ENCODE data around the gene HCN3.
"Not testable (repeated sequence)": the region's sequence is repeated elsewhere in the genome, so short reads cannot be mapped to it uniquely, and the experiment has no call there.

HCN3 gene

DNA sequence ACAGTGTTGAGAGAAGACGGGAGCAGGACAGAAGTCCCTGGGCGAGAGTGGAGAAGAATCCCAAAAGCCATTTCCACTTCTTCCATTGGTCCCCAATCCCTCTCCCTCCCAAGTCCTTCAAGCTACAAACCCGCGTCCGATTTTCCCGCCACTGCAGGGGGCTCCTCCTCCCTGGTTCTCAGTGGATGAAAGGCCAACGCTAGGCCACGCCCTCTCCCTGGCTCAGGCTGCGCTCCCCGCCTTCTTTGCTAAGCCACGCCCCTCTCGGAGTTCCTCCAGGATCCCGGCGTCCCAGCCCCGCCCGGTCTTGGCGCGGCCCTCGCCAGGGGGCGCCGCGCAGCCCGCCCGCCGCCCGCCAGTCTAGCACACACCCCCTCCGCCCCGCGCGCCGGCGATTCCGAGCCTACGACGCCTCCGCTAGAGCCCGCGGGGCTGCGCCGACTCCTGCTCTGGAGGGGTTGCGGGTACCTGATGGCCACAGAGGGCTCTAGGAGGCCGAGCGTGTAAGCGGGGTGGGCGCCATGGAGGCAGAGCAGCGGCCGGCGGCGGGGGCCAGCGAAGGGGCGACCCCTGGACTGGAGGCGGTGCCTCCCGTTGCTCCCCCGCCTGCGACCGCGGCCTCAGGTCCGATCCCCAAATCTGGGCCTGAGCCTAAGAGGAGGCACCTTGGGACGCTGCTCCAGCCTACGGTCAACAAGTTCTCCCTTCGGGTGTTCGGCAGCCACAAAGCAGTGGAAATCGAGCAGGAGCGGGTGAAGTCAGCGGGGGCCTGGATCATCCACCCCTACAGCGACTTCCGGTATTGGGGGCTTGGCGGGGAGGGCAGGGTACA is at the start of gene HCN3:
Gene HCN3, plus strand, starts transcription at position 394 of the 832 bp plus-strand sequence. Its CDS starts 128 bp downstream, at position 522.
- DNase-seq (ENCODE audit: insufficient read length, low spot score) (peak; percentile 99), FAIRE-seq (no peak)
- TF ChIP-seq, protein P1, sequence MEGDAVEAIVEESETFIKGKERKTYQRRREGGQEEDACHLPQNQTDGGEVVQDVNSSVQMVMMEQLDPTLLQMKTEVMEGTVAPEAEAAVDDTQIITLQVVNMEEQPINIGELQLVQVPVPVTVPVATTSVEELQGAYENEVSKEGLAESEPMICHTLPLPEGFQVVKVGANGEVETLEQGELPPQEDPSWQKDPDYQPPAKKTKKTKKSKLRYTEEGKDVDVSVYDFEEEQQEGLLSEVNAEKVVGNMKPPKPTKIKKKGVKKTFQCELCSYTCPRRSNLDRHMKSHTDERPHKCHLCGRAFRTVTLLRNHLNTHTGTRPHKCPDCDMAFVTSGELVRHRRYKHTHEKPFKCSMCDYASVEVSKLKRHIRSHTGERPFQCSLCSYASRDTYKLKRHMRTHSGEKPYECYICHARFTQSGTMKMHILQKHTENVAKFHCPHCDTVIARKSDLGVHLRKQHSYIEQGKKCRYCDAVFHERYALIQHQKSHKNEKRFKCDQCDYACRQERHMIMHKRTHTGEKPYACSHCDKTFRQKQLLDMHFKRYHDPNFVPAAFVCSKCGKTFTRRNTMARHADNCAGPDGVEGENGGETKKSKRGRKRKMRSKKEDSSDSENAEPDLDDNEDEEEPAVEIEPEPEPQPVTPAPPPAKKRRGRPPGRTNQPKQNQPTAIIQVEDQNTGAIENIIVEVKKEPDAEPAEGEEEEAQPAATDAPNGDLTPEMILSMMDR (IDR thresholded peaks at IDR 0.05; ENCODE audit: insufficient read depth, missing control alignments): peak; percentile 63

DNA sequence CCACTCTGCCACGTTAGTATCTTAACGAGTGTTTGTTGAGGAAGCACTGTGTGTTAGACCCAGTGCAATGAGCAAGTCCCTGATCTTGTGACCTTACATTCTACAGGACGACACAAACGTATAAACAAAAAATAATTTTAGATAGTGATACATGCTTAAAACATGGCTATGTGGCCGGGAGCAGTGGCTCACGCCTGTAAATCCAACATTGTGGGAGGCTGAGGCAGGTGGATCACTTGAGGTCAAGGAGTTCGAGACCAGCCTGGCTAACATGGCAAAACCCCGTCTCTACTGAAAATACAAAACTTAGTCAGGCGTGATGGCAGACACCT is 49.2 kb upstream of the HCN3 start:
- FAIRE-seq (no peak), DNase-seq (ENCODE audit: insufficient read length, low spot score) (no peak)
- TF ChIP-seq, protein P1 (IDR thresholded peaks at IDR 0.05; ENCODE audit: insufficient read depth, missing control alignments): no peak

DNA sequence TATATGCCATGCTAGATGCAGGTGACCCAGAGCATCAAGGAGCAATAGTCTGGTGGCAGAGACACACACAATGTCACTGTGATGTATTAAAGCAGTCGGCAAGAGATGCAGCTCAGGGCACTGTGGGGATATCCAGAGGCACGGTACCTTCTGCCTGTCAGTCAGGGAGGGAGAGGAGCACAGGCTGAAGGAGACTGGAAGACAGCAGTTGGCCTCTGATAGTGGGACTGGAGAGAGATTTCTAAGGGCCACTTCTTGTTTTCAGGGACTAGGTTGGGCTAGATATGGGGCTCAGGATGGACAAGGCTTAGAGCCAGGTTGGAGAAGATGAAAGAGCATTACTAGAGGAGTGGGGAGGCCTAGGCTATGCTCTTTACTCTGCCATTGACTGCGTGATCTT is 46.0 kb upstream of the HCN3 start:
- not testable (repeated sequence) for FAIRE-seq; DNase-seq (ENCODE audit: insufficient read length, low spot score)

DNA sequence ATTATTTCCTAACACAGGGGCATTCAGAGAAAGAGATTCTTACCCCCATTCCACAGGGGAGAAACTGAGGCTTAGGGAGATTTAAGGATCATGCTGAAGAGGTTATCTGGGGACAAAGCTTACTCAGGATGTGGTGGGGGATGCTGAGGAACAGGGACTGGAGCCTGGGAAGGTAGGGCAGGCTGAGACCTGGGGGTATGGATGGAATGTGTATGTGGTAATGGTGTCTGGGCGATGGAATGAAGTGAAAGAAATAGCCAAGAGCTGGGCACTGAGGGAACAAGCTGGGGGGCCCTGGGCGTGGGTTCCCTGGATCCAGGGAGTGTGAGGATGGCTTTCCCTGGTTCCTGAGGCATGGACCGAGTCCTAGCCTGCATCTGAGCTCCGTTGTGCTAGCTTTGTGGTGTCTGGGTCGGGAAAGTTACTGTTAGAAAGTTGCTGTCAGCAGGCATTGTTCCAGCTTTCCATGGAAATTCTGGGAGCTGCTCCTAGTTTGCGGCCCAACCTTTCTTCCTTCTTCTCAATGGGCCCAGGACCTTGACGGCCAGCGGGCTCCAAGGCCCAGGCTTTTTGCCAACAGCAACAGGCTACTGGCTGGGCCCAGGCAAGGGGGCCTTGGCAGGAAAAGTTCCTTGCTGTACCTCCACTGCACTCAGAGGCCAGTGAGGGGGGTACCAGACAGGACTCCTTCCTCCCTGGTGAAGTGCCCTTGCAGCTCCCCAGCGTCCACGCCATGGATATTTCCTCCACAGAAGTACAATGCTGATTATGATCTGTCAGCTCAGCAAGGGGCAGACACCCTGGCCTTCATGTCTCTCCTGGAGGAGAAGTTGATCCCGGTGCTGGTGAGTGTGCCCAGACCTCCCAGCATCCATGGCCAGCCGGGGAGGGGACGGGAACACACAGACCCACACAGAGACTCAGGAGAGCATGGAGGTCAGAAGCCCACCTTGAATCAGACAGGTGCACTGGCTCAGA is 45.0 kb upstream of the HCN3 start:
- FAIRE-seq; DNase-seq (ENCODE audit: insufficient read length, low spot score): not testable (repeated sequence)

DNA sequence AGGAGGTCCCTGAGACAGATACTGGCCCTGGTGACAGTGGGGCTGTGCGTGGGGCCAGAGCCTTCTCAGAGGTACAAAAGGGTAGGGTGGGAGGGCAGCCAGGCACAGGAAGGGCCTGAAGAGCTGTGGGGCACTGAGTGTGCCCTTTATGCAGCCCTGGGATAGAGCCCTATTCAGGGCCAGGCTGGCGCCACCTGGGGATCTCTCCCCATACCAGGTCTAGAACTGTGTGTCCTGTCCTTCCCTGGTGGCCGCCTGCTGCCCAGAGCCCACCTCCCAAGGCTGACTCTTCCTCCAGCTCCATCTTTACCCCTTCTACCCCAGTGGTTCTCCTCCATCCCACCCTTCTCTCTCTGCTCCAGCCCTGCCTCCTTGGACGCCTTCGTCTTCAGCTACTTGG is 43.8 kb upstream of the HCN3 start:
- not testable (repeated sequence) for DNase-seq (ENCODE audit: insufficient read length, low spot score); FAIRE-seq

DNA sequence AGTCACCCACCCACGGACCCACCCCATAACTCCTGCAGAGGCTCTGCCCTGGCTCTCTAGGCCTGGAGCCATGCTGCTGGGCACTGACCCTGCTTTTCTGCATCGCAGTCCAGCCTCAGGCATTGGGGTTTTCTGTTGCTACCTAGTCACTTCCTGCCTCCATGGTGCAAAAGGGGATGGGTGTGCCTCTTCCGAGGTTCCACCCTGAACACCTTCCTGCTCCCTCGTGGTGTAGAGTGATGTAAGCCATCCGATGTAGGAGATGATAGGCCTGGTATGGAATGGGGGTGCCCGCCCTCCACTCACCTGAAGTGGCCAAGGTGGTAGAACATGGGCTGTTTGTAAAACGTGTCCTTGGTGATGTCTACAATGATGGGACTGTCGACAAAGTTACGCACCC is 41.9 kb upstream of the HCN3 start:
- not testable (repeated sequence) for FAIRE-seq; DNase-seq (ENCODE audit: insufficient read length, low spot score)

DNA sequence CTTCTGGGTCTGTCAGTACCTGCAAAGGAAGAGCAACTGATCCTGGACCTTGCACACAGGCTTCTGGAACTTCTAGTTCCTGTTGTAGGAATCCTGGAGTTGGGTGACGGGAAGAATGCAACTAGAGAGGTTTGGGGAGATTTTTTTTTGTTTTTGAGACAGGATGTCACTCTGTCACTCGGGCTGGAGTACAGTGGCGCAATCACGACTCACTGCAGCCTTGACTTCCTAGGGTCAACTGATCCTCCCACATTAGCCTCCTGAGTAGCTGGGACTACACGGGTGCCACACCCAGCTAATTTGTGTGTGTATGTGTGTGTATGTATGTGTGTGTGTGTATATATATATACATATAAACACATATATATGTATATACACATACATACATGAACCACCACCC is 40.8 kb upstream of the HCN3 start:
- FAIRE-seq (no peak), DNase-seq (ENCODE audit: insufficient read length, low spot score) (no peak)
- TF ChIP-seq, protein P1 (IDR thresholded peaks at IDR 0.05; ENCODE audit: insufficient read depth, missing control alignments): no peak

DNA sequence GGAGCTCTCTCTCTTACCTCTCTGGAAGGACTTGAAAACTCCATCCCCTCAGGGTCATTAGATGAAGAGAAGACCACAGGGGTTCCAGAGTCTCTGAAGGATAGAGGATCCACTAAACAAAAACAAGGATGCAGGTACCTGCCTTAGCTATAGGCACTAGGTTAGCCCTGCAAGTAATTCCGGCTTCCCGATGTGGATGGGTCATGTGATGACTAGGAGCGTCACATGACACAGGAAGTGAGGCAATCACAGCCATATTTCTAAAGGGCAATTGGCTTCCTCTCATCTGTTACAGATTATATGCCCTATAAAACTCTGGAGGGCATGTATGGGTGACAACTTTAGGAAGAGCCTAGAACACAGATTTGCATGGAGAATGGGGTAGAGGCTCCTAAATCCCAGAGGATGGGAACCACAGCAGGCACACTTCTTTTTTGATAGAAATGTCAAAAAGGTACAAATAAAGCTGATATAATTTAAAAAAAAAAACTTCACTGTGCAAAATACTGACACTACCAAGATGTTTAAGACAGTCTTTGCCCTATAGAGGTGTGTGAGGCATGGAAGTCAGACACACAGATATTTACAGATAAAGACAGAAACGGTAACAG is 36.1 kb upstream of the HCN3 start:
- peak; percentile 44 for FAIRE-seq
- TF ChIP-seq, protein P1 (IDR thresholded peaks at IDR 0.05; ENCODE audit: insufficient read depth, missing control alignments): no peak
- peak; percentile 92 for DNase-seq (ENCODE audit: insufficient read length, low spot score)

DNA sequence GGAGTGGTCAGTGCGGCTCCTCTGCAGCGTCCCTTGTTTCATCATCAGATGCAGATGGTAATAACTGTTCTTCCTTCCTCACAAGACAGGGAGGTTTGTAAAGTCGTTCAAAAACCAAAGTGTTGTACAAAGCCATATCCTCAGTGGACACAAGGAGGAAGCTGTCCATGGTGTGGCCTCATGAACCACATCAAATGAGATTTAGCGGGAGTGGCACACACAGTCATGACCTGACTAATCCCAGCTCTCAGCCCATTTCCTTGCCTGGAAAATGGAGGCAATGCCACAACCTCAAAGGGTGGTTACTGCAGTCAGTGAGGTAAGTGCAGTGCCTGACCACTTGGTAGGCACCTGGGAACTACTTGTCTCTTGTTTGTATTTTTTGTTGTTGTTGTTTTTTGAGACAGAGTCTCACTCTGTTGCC is 35.4 kb upstream of the HCN3 start:
- FAIRE-seq (no peak), DNase-seq (ENCODE audit: insufficient read length, low spot score) (no peak)
- TF ChIP-seq, protein P1 (IDR thresholded peaks at IDR 0.05; ENCODE audit: insufficient read depth, missing control alignments): no peak

Measured in D721Med (cell line).